Ascending aorta (tissue), 2 donors: ENCODE results near the gene KRT73. TPM values are rescaled to one million over a fixed set of nuclear protein-coding genes. Genes with fewer than 3 reads are reported as not detected.

Experiments
- DNase-seq, 2 donors: peaks; one replicate each; pipeline ENCODE4 v3.0.0-alpha.2; 2019; ENCODE audit warnings: low spot score in 2 of 2
- H3K27ac ChIP-seq, 2 donors: fragments of 200-600 bp; sonication (generic); one replicate each; pipeline ENCODE4 v1.5.1; 2016 to 2017; ENCODE audit warnings: mild to moderate bottlenecking in 1 of 2
- H3K27me3 ChIP-seq: fragments of 200-600 bp; sonication (generic); one replicate; pipeline ENCODE4 v1.5.1; 2017
- H3K36me3 ChIP-seq, 2 donors: fragments of 200-600 bp; sonication (generic); one replicate each; pipeline ENCODE4 v1.5.1; 2016
- H3K4me1 ChIP-seq, 2 donors: fragments of 200-600 bp; sonication (generic); one replicate each; pipeline ENCODE4 v1.5.1; 2016 to 2017; ENCODE audit warnings: mild to moderate bottlenecking in 1 of 2
- H3K4me3 ChIP-seq, 2 donors: fragments of 200-600 bp; sonication (generic); one replicate each; pipeline ENCODE4 v1.5.1; 2016 to 2017; ENCODE audit warnings: mild to moderate bottlenecking in 1 of 2
- H3K9me3 ChIP-seq, 2 donors: fragments of 200-600 bp; sonication (generic); one replicate each; pipeline ENCODE4 v1.5.1; 2016
- intact Hi-C: fragments of 100-400 bp; cut with DNase I; formaldehyde crosslinking; loops from one replicate; pipeline ENCODE4 v1.15.1; 2023
- total RNA-seq: library from RNA; depleted of rRNA; stranded (reverse); fragments of >200 nt; gene quantifications from one replicate; pipeline ENCODE4 v1.1.0, GENCODE V29; 2016
- TF ChIP-seq, protein P1 (sequence below), 3 experiments: fragments of 200-600 bp in 2 of 3; fragments of 450-650 bp in 1 of 3; sonication (generic) in 2 of 3; IDR thresholded peaks; one replicate each; pipeline ENCODE4 v1.5.1; 2016 to 2019; ENCODE audit warnings: antibody characterized with exemption in 3 of 3, mild to moderate bottlenecking in 1 of 3, moderate library complexity in 1 of 3

Gene KRT73
- total RNA-seq, 1 donor from 2014 or later: not detected

DNA sequence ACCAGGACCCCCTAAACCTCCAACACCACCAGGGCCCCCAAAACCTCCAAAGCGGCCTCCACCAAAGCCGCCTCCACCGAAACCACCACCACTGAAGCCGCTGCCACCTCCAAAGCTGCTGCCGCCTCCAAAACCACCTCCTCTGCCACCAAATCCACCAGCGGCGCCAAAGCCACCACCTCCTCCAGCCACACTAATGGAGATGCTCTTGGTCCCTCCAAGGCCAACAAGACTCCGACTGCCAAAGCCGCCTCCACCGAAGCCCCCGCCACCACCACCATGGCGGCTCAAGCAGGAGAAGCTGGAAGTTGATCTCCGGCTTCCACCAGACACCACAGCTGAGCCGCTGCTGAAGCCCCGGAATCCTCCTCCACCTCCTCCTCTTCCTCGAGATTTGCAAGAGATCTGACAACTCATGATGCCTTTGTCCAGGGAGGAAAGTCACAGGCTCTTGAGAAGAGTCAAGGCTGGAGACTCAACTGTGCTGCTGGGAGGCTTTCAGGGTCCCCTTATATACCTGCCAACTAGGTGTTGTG, 33.4 kb upstream of the KRT73 start, which contains the start of gene KRT2:
Gene KRT2 (minus strand): TSS at position 486 of the 536 bp plus-strand sequence. CDS start 69 bp downstream, at position 417.
- intact Hi-C loops: no loop called here
- Histone ChIP-seq H3K9me3 (no peaks in the 10 kb centered on the region), H3K4me1 (no peaks in the 10 kb centered on the region), H3K27ac (no peak within 1 kb of the TSS), H3K36me3 (no peaks in the 10 kb centered on the region), H3K4me3 (no peak within 1 kb of the TSS), H3K27me3 (no peaks in the 10 kb centered on the region)
- TF ChIP-seq, protein P1, sequence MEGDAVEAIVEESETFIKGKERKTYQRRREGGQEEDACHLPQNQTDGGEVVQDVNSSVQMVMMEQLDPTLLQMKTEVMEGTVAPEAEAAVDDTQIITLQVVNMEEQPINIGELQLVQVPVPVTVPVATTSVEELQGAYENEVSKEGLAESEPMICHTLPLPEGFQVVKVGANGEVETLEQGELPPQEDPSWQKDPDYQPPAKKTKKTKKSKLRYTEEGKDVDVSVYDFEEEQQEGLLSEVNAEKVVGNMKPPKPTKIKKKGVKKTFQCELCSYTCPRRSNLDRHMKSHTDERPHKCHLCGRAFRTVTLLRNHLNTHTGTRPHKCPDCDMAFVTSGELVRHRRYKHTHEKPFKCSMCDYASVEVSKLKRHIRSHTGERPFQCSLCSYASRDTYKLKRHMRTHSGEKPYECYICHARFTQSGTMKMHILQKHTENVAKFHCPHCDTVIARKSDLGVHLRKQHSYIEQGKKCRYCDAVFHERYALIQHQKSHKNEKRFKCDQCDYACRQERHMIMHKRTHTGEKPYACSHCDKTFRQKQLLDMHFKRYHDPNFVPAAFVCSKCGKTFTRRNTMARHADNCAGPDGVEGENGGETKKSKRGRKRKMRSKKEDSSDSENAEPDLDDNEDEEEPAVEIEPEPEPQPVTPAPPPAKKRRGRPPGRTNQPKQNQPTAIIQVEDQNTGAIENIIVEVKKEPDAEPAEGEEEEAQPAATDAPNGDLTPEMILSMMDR (IDR thresholded peaks at IDR 0.05): no peak
- DNase-seq: peak in 1 of 2 donors; percentile 35

DNA sequence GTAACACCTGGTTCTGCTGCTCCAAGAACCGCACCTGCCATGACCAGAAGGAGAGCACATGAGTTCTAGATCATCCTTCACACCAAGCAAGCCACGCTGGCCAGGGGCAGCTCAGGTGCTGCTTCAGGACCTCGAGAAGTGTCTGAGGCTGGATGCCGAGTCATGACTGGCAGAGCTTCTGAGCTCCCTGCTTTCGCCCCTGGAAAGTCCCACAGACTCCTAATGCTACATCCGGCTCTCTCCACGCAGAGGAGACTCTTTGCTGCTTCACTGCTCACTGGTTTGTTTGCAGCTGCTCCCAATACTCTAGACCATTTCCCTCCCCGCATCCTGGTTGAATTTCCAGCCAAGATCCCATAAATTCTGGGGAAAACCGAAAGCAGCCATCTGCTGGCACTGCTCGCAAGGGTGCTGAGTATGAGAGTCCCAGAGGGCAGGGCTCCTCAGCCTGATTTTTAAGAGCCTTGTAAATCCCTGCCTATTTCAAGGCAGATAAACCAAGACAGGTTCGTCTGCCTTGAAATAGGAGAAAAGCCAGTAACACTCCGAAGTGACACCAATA, 32.2 kb upstream of the KRT73 start:
- TF ChIP-seq, protein P1 (IDR thresholded peaks at IDR 0.05): no peak
- no peak overlapping the region for H3K4me3 ChIP-seq
- no peak overlapping the region for H3K27ac ChIP-seq
- DNase-seq: peak in 1 of 2 donors; percentile 19
- no peaks in the 10 kb centered on the region for H3K4me1 ChIP-seq
- no peaks in the 10 kb centered on the region for H3K27me3 ChIP-seq
- H3K36me3 ChIP-seq: no peaks in the 10 kb centered on the region
- no peaks in the 10 kb centered on the region for H3K9me3 ChIP-seq
- intact Hi-C loops: no loop called here

DNA sequence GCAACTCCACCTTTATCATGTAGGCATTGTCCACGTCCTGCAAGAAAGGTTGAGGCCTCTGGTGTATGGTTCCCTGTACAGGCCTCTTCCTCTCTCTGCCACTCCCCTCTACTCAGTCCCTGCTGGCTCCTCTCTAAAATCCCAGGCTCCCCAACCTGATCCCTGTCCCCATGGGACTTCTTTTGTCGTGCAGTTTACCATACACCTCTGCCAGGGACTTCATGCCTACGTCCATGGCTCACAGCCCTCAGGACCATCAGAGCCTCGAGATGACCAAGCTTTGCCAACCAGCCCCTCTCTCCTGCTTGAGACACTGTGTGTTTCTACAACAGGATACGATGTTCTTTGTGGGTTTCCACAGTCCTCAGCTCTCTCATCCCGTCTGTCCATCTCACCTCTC, 30.7 kb upstream of the KRT73 start:
- intact Hi-C loops: no loop called here

DNA sequence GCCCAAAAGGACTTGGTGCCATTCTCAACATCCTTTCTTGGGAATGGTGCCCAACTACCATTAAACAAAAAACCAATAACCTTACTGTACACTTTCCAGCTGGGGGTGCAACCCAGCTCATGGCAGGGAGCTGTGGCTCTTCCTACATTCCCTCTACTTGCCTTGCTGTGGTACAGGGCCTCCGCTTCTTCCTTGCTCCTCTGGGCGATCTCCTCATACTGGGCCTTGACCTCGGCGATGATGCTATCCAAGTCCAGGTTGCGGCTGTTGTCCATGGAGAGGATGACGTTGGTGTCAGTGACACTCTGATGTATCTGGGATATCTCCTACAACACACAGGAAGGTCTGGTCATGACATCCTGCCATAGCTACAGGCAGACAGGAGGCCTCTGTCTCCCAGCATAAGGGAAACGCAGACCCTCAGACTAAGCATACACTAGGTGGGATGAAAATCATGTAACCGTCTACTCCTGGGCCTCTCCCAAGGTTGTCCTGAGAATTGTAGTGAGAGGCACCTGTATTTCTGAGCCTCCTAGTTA, 29.7 kb upstream of the KRT73 start:
- intact Hi-C loops: no loop called here

More for the DNA sequence above, 30.7 kb upstream of the KRT73 start:
- no peaks in the 10 kb centered on the region for H3K9me3 ChIP-seq
- H3K4me1 ChIP-seq: no peaks in the 10 kb centered on the region
- H3K4me3 ChIP-seq: no peak overlapping the region
- DNase-seq: no peak
- TF ChIP-seq, protein P1 (IDR thresholded peaks at IDR 0.05): no peak
- H3K27me3 ChIP-seq: no peaks in the 10 kb centered on the region
- no peaks in the 10 kb centered on the region for H3K36me3 ChIP-seq
- no peak overlapping the region for H3K27ac ChIP-seq

DNA sequence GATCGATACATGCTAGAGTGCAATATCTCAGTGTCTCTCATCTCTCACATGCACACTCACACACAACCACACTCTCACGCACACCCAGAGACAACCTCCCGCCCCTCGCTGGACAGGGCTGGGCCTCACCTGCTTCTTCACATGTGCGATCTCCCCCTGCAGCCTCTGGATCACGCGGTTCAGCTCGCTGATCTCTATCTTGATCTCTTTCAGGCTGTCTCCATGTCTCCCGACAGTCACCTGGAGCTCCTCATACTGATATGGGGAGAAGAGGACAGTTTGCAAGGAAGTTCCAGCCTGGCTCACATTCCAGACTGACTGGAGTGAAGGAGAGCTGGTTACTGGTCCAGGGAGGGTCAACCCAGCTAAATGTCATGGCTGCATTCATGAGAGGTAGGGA, 29.2 kb upstream of the KRT73 start:
- no peaks in the 10 kb centered on the region for H3K4me1 ChIP-seq

More for the DNA sequence above, 29.7 kb upstream of the KRT73 start:
- Histone ChIP-seq H3K36me3 (no peaks in the 10 kb centered on the region), H3K27ac (no peak overlapping the region), H3K4me3 (no peak overlapping the region), H3K9me3 (no peaks in the 10 kb centered on the region), H3K4me1 (no peaks in the 10 kb centered on the region), H3K27me3 (no peaks in the 10 kb centered on the region)
- no peak for DNase-seq
- TF ChIP-seq, protein P1 (IDR thresholded peaks at IDR 0.05): no peak

More for the DNA sequence above, 29.2 kb upstream of the KRT73 start:
- no peak for DNase-seq
- H3K27me3 ChIP-seq: no peaks in the 10 kb centered on the region
- H3K9me3 ChIP-seq: no peaks in the 10 kb centered on the region
- TF ChIP-seq, protein P1 (IDR thresholded peaks at IDR 0.05): no peak
- no peak overlapping the region for H3K4me3 ChIP-seq
- H3K27ac ChIP-seq: no peak overlapping the region
- intact Hi-C loops: no loop called here
- no peaks in the 10 kb centered on the region for H3K36me3 ChIP-seq
